Type B pancreatic cell (in vitro differentiated cells): ENCODE data around the gene SIDT1. TPM values are rescaled to one million over a fixed set of nuclear protein-coding genes. Genes with fewer than 3 reads are reported as not detected.

ENCODE experiments used
- DNase-seq: peaks from one replicate; pipeline ENCODE4 v3.0.0; 2021; ENCODE audit warnings: mixed read lengths; ENCODE audit not compliant: unreplicated experiment; ENCODE audit errors: extremely low spot score
- H3K27ac Mint-ChIP-seq: 2 replicates; pipeline ENCODE4 v1.8.0; 2021; ENCODE audit warnings: mild to moderate bottlenecking, mixed read lengths
- H3K27me3 Mint-ChIP-seq: 2 replicates; pipeline ENCODE4 v1.8.0; 2021; ENCODE audit warnings: mixed read lengths
- H3K36me3 Mint-ChIP-seq: 2 replicates; pipeline ENCODE4 v1.8.0; 2021; ENCODE audit warnings: mixed read lengths
- H3K4me1 Mint-ChIP-seq: one replicate; pipeline ENCODE4 v1.8.0; 2021; ENCODE audit warnings: mixed read lengths; ENCODE audit not compliant: unreplicated experiment
- H3K4me3 Mint-ChIP-seq: 2 replicates; pipeline ENCODE4 v1.8.0; 2021; ENCODE audit warnings: mild to moderate bottlenecking, mixed read lengths
- H3K9me3 Mint-ChIP-seq: 2 replicates; pipeline ENCODE4 v1.8.0; 2021; ENCODE audit warnings: mixed read lengths
- total RNA-seq: library from RNA; stranded (reverse); gene quantifications from 2 replicates; pipeline ENCODE4 v1.2.1, GENCODE V29; 2021; ENCODE audit warnings: low replicate concordance
- TF ChIP-seq, protein P1 (sequence below): fragments of 200-600 bp; sonication (generic); conservative IDR thresholded peaks from 2 replicates; pipeline ENCODE4 v1.5.0; 2021; ENCODE audit warnings: antibody characterized with exemption, mild to moderate bottlenecking

Gene SIDT1
- total RNA-seq, 1 donor from 2014 or later, result 0.97 TPM

GRCh38 chr3:113626503-113627371, 94.4 kb downstream of the SIDT1 start:
- Mint-ChIP-seq H3K9me3 (no peaks in the 10 kb centered on the region), H3K27me3 (peaks cover 22% of the 10 kb centered on the region), H3K4me3 (no peak overlapping the region), H3K36me3 (no peaks in the 10 kb centered on the region), H3K4me1 (peaks cover 30% of the 10 kb centered on the region), H3K27ac (no peak overlapping the region)
- no peak for DNase-seq
- TF ChIP-seq, protein P1, sequence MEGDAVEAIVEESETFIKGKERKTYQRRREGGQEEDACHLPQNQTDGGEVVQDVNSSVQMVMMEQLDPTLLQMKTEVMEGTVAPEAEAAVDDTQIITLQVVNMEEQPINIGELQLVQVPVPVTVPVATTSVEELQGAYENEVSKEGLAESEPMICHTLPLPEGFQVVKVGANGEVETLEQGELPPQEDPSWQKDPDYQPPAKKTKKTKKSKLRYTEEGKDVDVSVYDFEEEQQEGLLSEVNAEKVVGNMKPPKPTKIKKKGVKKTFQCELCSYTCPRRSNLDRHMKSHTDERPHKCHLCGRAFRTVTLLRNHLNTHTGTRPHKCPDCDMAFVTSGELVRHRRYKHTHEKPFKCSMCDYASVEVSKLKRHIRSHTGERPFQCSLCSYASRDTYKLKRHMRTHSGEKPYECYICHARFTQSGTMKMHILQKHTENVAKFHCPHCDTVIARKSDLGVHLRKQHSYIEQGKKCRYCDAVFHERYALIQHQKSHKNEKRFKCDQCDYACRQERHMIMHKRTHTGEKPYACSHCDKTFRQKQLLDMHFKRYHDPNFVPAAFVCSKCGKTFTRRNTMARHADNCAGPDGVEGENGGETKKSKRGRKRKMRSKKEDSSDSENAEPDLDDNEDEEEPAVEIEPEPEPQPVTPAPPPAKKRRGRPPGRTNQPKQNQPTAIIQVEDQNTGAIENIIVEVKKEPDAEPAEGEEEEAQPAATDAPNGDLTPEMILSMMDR, result peak; percentile 89

- Mint-ChIP-seq H3K9me3 (no peaks in the 10 kb centered on the region), H3K4me1 (peaks cover 30% of the 10 kb centered on the region), H3K36me3 (no peaks in the 10 kb centered on the region), H3K27me3 (peaks cover 22% of the 10 kb centered on the region), H3K4me3 (no peak overlapping the region), H3K27ac (no peak overlapping the region)
- no peak for DNase-seq
- TF ChIP-seq, protein P1, result no peak
Observed at GRCh38 chr3:113628316-113628715, 96.0 kb downstream of the SIDT1 start.

DNA sequence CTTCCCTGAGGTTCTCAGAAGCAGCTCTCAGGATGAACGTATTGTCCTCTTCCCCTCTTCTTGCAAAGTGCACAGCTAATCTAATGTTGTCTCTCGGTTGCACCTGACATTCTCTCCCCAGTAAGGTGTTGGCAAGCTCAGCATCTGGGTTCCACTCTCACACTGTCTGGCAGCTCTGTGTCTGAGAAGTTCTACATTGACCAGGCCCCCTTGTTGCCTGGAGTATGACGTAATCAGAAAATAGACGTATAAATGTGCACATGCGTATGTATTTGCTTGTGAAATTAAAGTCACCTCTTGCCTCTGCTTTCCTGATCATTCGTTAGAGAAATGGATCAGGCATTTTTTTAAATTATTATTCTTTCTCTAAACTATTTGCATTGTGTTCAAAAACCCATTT, 96.4 kb downstream of the SIDT1 start:
- TF ChIP-seq, protein P1, result no peak

DNA sequence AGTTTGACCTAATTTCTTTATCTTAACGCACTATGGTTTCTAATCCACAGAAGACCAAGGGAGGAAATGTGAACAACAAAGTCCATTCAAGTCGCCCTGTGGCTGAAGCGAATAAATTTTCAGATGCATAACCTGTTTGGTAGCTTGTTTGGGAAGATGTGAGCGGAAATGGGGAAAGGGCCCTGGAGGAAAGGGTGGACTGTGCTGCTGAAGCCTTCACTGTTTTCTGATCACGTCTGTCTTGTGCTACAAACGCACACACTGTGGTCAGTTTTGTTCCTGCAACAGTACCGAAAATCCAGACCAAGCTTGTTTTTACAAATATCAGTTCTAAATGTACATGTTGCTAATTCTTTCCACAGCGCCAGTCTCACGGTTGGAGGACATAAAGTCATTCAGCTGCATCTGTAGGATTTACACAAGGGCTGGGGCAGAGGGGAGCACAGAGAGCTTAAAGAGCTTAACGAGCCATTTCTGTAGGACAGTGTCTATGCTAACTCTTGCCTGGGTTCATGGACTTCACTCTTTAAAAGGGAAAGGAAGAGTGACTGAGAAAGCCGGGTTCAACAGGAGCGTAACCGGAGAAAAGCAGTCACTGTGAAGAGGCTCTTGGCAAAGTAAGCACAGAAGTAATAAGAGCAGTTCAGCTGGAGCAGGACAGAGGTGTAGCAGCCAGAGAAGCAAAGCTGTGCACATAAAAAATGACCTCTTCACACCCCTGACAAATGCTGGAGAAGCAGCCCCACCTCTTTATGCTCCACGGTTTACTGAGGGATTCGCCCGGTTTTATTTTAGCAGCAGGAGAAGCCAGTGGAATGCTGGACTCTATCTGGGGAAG, 97.4 kb downstream of the SIDT1 start:
- Mint-ChIP-seq H3K4me1 (peaks cover 24% of the 10 kb centered on the region), H3K27ac (peak overlapping the region; percentile 17), H3K9me3 (no peaks in the 10 kb centered on the region), H3K36me3 (no peaks in the 10 kb centered on the region), H3K4me3 (no peak overlapping the region), H3K27me3 (peaks cover 11% of the 10 kb centered on the region)
- TF ChIP-seq, protein P1, result no peak
- no peak for DNase-seq

More for the DNA sequence above, 96.4 kb downstream of the SIDT1 start:
- no peak for DNase-seq
- H3K4me1 Mint-ChIP-seq, result peaks cover 27% of the 10 kb centered on the region
- H3K27ac Mint-ChIP-seq, result no peak overlapping the region
- H3K4me3 Mint-ChIP-seq, result no peak overlapping the region
- H3K9me3 Mint-ChIP-seq, result no peaks in the 10 kb centered on the region
- peaks cover 19% of the 10 kb centered on the region for H3K27me3 Mint-ChIP-seq
- H3K36me3 Mint-ChIP-seq, result no peaks in the 10 kb centered on the region

GRCh38 chr3:113630956-113631542, 98.7 kb downstream of the SIDT1 start:
- no peaks in the 10 kb centered on the region for H3K36me3 Mint-ChIP-seq
- H3K27ac Mint-ChIP-seq, result no peak overlapping the region
- H3K4me1 Mint-ChIP-seq, result peaks cover 24% of the 10 kb centered on the region
- TF ChIP-seq, protein P1, result no peak
- no peak for DNase-seq
- no peaks in the 10 kb centered on the region for H3K9me3 Mint-ChIP-seq
- H3K27me3 Mint-ChIP-seq, result peaks cover 3% of the 10 kb centered on the region
- no peak overlapping the region for H3K4me3 Mint-ChIP-seq
